Activated gamma-delta T cell treated with anti-CD3 and anti-CD28 coated beads, Interleukin-2, amount 50 U/mL, for 16 hours (primary cell): ENCODE measurements around the gene ADCY3.

Experiments used
- DNase-seq: peaks from one replicate; pipeline ENCODE4 v3.0.0-alpha.2; 2020; ENCODE audit warnings: low read depth

The ADCY3 gene

DNA sequence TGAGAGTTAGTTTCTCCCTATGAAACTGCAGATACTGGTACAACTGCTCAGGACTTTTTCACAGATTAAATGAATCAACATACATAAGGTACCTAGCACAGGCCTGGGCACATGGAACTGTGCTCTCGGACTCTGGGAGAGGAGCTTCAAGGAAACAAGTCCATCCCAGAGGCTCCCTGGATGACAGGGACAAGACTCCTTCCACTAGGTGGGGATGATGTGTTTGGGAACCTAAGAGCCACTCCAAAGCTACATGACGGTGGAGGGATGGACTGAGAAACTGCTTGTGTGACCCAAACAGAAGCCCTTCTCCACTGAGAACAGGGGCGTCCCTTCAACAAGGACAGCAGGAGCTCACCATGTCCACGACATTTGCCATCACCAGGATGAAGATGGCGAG, 89.7 kb downstream of the ADCY3 start:
- no peak for DNase-seq

DNA sequence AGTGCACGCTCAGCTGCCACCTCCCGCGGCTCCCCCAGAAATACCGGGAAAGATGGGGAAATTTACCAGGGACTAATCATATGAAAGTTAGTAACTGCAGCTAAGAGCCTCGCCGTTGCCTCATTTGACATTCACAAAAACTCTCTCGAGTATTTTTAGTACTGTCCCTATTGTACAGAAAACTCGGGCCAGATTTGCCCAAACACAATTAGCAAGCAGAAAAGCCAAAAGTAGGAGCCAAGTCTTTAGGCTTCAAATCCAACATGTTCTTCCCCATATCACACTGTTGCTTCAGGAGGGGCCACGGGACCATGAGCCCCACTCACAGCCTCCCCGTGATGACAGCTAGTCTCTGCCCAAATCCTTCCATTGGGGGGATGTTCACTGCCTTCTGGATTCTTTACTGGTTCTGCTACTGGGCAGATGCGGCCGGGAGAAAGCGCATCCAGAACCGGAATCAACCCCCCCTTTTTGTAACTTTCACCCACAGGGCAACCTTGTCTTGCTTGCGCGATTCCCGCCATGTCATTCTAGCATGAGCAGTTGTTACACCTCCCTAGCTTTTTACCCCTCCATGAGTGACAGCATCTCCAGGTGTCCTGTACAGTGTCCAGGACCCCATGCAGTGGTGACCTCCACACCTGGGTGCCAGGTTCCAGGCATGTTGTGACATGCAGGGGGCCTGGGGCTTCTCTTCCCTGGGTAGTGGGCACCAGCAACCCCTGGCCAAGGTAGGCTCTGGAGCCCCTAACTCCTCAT, 91.6 kb downstream of the ADCY3 start:
- DNase-seq = no peak

DNA sequence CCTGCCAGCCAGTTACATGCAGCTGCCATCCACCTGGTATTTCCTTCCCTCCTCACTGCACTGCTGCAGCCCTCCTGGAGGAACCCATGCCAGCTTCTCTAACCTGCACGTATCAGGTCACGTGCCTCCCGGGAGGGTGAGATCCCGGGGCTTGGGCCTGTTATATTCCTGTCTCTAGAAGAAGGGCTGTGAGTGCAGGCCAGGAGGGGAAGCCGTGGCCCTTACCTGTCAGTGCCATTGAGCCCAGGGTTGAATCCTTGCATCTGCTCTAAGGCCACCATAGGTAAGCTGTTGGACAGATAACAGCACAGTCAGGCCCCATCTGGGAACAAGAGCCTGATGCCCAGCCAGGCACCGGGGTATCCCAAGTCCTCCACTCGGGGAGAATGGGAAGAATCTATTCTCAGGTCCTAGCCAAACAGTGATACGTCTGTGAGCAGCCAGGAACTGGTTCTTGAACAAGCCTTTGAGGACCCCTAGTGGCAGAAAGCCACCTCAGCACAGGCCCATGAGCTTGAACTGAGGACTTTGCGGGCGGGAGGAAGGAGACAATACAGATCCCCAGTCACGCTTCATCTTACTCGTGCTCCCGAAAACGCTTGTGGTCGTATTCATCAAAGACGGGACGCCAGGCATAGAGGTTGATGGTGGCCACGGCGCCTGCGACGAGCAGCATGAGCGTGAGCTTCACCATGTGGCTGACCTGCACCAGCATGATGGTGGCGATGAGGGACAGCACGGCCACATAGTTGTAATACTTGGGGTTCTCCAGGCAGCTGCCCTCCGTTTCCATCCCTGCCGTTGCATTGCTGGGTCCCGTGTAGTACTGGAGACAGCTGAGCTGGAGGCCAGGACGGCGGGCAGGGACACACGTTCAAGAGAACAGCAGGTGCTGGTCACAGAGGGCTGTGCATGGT, 92.5 kb downstream of the ADCY3 start:
- peak; percentile 52 for DNase-seq

DNA sequence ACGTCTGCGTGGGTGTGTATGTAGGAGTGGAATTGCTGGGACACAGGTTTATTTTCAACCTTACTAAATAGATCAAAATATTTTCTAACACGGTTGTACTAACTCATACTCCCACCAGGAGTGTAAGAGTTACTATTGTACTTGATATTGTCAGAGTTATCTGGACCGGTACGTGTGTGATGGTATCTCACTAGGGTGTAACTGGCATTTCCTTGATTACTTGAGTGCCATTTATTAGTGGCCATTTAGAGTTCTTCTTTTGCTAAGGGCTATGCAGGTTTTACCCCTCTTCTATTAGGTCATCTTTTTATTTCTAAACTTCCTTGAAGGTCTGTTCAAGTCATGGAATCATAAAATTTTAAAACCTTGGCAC, 93.3 kb downstream of the ADCY3 start:
- DNase-seq = no peak

DNA sequence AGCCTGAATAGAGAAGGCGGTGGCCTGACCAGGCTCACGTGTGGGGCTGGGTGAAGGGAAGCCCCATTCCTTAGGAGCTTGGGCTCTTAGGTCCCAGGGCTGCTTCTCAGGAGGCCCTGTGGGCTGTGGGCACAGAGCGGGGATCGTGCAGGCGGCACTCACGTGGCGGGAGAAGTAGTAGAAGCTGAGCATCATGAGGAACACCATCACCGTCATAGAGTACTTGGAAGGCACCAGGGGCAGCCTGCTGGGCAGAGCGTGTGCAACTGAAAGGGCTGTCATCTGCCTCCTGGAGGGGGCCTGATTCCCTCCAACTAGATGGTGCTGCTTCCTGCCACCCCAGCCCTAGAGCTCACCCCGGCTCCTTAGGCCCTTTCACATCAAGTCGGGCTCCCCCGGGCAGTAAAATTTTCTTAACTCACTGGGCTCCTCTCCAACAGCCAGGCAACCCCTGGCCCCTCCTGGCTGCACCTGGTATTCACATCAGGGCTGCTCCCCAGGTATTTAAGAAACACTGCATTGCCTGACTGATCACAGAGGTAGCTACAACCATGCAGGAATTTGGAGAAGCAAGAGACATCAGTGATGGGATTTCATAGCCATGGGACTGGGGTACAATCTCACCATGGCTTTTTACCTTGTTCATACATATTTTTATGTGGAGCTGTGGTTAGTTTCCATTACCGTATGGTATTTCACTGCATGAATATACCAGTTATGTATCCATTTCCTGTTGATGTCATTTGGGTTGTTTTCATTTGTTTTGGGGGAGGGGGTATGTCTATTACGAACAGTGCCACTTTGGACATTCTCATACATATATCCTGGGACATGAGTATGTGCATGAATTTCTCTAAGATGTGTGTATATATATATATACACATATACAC, 93.9 kb downstream of the ADCY3 start:
- DNase-seq = no peak

DNA sequence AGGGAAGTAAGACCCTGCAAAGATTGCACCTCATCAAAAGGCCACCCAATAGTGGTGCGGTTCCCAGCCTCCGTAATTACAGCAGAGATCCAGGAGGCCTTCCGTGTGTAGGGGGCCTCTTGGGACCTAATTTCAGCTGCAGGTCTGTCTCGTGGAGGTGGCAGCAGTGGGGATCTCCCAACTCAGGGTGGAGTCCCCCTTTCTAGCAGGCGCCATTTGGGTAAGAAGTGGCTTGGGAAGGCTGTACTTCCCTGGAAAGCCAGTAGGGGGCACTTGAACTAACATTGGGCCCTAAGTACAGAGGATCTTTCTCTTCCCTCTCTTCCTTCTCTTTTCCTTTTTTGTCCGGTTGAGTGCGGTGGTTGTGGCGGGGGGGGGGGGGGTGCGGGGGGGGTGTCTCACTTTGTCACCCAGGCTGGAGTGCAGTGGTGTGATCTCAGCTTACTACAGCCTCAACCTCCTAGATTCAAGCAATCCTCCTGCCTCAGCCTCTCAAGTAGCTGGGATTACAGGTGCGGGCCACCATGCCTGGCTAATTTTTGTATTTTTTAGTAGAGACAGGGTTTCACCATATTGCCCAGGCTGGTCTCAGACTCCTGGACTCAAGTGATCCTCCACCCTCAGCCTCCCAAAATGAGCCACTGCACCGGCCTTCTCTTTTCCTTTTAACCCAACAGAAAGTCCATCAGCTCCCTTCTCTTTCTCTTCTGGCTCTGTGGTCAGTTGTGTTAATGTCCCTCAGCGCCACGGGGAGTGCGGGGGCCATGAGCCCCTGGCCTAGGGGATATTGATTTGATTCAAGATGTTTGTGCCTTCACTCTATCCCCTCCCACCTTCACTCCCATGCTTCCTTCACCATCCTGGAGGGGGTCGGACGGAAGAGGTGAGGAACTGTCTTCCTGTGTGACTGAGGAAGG, 94.8 kb downstream of the ADCY3 start:
- DNase-seq = no peak

DNA sequence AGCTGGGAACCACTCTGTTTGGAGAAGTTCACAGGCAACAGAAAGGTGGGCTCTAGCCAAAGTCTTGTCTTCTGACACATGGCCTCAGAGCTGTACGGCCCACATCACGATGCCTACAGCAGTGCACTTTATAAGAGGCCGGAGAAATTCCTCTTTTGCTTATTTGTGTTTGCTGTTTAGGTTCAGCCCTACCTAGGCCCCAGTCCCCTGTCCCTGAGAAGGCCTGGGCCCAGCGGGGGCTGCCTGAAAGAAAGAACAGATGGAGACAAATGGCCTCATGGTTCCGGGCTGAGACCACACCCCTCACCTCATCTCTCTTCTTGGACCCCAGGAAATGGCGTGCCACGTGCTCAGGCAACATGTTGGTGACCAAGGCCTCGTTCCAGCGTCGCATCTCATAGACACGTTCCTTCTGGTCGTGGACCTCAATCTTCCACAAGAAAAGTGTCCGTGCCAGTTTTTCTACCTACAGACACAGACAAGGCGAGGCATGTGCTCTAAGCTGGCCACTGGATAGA, 95.9 kb downstream of the ADCY3 start:
- no peak for DNase-seq

DNA sequence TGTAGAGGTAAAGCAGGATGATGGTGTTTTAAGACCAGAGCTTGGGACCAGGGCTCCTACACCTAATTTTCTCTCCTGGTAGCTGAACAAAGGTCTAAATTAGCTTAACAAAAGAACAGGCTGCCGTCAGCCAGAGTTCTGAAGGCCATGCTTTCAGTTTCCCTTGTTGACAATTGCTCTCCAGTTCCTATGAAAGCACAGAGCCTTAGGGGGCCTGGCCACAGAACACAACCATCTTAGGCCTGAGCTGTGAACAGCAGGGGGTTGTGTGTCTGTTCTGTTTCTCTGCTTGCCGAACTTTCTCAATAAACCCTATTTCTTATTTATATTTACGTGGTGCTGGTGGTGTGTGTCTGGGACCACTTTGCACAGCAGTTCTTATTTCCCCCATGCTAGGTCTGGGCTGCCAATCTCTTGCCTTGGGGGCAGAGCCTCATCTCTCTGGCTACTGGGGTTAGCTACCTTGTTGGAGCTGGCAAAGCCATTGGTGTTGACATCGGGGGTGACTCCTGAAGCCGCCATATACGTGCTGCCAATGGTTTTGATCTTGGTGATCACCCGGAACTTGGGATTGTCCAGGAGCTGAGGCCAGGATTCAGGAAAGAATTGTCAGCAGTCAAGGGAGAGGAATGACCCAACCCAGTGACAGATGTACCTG, 97.9 kb downstream of the ADCY3 start:
- DNase-seq = no peak

DNA sequence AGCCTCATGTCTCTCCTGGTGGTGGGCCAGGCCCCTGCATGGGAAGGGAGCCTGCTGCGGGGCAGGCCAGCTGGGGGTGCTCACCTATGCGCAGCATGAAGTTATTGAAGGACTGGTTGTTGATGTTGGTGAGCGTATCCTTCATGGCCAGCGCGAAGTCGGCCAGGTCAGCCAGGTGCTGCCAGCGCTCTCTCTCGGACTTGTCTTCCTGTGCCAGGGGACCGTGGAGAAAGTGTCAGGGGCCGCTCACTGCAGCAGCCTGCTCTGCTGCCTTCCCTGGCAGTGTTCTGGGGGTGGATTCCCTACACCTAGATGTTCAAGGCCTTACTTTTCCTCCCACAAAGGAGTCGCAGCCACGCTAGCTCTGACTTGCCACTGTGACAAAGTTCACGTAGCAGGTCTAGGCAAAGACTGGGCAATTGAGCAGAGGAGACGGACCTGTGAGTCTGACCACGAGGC, 98.6 kb downstream of the ADCY3 start:
- no peak for DNase-seq

DNA sequence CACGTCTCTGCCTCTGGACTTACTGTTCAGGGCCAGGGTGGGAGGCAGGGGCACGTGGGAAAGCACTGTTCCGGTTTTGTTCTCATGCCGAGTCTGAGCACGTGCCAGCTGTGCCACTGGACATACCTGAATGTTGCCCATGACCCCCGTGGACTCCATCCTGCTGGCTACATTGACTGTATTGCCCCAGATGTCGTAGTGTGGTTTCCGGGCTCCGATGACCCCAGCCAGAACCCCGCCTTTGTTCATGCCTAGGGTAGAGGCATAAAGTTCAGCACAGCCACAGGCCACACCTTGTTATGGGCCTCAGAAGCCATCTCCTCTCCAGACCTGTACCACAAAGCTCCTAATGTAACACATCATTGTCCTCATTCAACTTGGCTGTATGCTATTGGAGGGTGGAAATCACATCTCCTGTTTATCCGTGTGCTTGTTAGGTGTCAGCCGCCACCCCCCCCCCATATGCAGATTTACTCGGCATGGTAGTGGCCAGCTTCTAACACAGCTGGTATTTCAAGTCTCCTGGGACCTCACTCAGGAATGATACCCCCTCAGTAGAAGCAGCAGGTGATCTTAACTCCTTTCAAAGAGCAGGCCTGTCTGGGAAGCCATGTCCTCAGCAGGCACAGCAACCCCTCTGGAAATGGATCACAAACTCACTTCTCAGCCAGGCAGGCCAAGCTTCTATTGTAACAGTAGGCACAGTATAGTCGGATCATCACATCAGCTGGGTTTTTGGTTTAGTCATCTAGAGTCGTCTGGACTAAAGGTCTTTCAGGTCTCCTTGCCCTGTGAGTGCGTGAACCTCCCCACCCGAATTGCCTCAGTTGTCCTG, 99.2 kb downstream of the ADCY3 start:
- no peak for DNase-seq

DNA sequence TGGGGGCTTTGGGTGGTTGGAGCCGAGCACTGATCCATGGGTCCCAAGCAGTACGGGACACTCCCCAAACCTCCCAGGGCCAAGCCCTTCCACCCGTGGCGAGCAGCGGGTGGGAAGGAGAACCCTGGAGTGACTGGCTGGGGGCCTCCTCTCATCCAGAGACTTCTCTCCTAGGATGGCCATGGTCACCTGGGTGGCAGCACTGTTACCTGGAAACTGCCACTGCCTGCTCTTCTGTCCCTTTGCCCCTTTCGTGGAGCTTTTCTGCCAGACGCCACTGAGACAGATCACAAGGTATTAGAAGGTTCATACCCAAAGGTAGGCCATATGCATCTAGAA, 99.9 kb downstream of the ADCY3 start:
- DNase-seq = no peak

DNA sequence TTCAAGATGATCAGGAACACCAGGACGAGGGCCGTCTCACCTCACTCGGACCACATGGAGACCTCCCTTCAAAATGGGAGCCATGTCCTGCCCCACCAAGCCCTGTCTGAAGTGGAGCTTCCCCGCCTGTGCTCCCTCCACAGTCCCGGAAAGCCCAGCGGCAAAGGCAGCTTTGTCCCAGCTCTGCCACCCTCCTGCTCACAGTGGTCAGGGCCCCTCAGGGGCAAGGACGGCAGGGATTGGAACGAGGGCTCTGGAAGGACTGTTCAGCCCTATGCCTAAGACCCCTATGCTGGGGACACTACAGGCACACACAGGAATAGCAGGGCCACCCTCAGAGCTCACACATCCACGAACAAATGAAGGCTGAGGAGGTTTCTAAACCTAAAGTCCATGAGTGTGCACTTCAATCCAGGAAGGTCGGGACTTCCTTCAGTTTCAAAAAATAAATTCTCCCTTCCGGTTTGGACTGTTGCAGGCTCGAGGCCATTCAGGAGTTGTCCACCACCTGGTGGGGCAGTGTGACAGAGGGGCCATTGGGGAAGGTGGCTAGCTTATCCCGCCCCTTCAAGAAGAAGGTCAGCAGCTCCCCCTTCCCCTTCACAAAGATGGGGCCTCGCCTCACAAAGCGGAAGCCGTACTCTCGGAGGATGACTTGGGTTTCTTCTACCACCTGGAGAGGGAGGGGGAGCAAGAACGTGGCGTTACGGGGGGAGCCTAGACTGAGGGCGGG, 100.4 kb downstream of the ADCY3 start:
- DNase-seq = no peak

DNA sequence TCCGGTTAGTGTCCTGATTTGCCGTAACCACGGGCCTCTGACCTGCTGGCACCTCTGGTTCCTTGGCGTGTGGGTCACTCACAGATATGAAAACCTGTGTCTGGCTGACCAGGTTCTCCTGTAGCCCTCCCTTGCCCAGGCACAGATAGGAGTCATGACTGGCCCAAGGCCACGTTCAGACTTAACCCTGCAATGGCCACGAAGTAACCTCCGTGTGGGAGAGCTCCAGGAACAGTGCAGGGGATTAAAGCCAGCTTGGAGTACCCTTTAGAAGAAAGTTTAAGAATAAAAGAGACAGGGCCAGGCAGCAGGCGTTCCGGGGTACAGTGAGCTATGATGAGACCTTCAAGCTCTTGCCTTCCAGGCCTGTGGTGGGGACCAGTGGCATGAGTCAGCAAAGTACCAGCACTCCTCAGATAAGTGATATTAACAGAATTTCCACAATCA, 101.3 kb downstream of the ADCY3 start:
- no peak for DNase-seq

DNA sequence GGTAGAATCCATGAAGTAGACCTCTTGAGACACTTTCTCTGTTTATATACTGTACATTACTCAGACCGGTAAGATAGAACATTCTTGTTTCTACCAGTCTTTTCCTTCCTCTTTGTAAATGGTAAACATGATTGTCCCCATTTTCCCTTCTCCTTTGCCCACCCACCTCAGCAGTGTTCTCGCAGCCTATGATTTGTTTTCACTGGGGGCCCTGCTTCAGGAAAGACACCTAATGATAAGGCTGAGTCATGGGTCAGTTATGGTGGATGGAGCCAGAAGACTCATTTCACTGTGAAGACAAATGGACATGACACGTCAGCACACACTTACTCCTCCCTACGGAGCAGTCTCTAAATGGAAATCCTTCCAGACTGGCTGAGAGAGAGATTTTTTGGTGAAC, 103.2 kb downstream of the ADCY3 start:
- no peak for DNase-seq

DNA sequence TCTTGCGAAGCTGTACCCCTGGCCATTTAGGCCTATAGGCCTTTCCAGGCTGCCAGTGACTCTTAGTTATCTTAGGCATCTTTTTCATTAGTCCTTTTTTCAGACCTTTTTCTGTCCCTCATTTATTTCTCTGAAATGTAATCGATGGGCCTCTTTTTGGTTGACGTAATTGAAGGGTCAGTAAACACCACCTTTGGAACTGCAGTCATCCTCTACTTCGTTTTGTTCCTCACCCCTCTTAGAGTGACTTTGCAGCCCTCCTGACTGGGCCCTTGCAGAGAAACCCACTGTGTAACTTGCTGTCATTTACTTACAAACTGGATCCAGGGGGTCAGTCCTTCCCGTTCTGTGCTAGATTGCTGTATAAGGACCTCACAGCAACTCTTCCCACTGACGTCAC, 103.6 kb downstream of the ADCY3 start:
- no peak for DNase-seq

DNA sequence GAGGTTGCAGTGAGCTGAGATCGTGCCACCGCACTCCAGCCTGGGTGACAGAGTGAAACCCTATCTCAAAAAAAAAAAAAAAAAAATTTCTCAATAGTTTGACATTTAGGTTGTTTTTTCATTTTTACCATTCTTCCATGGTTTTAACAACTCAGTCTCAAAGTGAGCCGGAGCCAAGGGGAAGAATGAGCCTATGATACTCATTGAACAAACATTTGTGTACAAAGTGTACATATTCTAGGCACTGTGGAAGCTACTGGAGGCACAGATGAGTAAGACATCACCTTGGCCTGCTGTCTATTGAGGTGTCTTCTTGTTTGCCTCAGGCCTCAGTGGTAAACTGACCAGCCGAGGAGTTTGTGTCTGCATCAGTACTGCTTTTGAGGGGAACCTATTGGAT, 104.9 kb downstream of the ADCY3 start:
- no peak for DNase-seq

DNA sequence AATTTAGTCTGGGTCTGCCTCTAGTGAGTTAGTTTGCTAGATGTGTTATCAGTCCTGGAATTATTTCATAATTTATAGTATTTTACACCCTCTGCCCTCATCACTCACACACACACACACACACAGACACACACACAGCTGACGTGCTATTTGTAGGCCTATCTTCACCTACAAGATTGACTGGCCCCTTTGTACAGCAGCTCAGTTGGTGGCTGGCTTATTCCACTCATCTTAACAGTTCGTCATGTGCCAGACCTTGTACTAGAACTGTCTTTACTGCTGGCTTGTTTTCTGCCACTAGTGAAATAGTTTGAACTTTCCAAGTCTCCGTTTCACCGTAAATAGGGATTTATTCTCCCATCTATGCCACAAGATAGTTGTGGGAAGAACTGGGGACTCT, 105.5 kb downstream of the ADCY3 start:
- no peak for DNase-seq

DNA sequence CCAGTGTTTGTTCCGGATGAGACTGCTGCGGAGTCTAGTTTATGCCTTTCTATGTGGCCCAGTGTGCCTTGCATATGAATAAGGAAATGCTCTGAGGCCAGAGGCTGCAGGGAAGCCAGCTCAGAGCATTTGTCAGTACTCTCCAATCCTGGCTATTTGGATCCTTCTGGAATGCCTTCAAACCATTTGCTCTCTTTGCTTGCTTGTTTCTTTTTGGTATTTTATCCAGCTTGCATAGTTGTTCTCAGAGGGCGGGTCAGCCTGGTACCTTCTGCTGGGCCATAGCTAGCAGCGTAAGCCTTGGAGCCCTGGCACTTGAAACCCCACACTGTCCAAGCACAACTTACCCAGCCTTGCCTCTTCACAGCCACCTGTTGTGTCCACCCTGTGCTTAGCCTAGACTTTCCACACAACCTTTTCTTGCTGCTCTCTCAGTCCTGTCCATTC, 106.3 kb downstream of the ADCY3 start:
- no peak for DNase-seq
